Vagina (tissue), 2 donors: ENCODE results near the gene ADAM11. TPM values are rescaled to one million over a fixed set of nuclear protein-coding genes. Genes with fewer than 3 reads are reported as not detected.

Experiments
- DNase-seq, 2 donors: peaks; one replicate each; pipeline ENCODE4 v3.0.0-alpha.2; 2017; ENCODE audit errors: extremely low spot score in 2 of 2
- H3K27ac ChIP-seq: fragments of 200-600 bp; sonication (generic); one replicate; pipeline ENCODE4 v1.5.1; 2019
- H3K27me3 ChIP-seq: fragments of 200-600 bp; sonication (generic); one replicate; pipeline ENCODE4 v1.5.1; 2019
- H3K36me3 ChIP-seq, 2 donors: fragments of 200-600 bp; sonication (generic); one replicate each; pipeline ENCODE4 v1.5.1; 2017 to 2019
- H3K4me1 ChIP-seq: fragments of 200-600 bp; sonication (generic); one replicate; pipeline ENCODE4 v1.5.1; 2019
- H3K4me3 ChIP-seq, 2 donors: fragments of 200-600 bp; sonication (generic); 1 replicate in 1 of 2; 2 replicates in 1 of 2; pipeline ENCODE4 v1.5.1; 2016 to 2019
- H3K9me3 ChIP-seq: fragments of 200-600 bp; sonication (generic); one replicate; pipeline ENCODE4 v1.5.1; 2019
- POLR2A ChIP-seq, 2 donors: fragments of 450-650 bp; IDR thresholded peaks; one replicate each; pipeline ENCODE4 v1.6.1; 2017; ENCODE audit warnings: antibody characterized with exemption in 2 of 2, mild to moderate bottlenecking in 2 of 2, moderate library complexity in 2 of 2
- POLR2AphosphoS5 ChIP-seq, 2 donors: sonication (generic); formaldehyde crosslinking; IDR thresholded peaks; one replicate each; pipeline ENCODE4 v1.9.0; 2017; ENCODE audit warnings: antibody characterized with exemption in 2 of 2, mild to moderate bottlenecking in 2 of 2, low read depth in 1 of 2; ENCODE audit not compliant: insufficient read depth in 1 of 2
- intact Hi-C: fragments of 100-400 bp; cut with DNase I; formaldehyde crosslinking; loops from one replicate; pipeline ENCODE4 v1.15.1; 2023
- total RNA-seq: library from RNA; depleted of rRNA; stranded (reverse); fragments of >200 nt; gene quantifications from one replicate; pipeline ENCODE4 v1.2.3, GENCODE V29; 2016
- TF ChIP-seq, protein P1 (sequence below), 3 experiments: fragments of 450-650 bp in 2 of 3; fragments of 200-600 bp in 1 of 3; sonication (generic) in 1 of 3; IDR thresholded peaks; one replicate each; pipeline ENCODE4 v1.5.1; 2017 to 2019; ENCODE audit warnings: antibody characterized with exemption in 3 of 3, mild to moderate bottlenecking in 2 of 3, moderate library complexity in 2 of 3

Gene ADAM11
- total RNA-seq, 1 donor from 2014 or later: 3.7 TPM

DNA sequence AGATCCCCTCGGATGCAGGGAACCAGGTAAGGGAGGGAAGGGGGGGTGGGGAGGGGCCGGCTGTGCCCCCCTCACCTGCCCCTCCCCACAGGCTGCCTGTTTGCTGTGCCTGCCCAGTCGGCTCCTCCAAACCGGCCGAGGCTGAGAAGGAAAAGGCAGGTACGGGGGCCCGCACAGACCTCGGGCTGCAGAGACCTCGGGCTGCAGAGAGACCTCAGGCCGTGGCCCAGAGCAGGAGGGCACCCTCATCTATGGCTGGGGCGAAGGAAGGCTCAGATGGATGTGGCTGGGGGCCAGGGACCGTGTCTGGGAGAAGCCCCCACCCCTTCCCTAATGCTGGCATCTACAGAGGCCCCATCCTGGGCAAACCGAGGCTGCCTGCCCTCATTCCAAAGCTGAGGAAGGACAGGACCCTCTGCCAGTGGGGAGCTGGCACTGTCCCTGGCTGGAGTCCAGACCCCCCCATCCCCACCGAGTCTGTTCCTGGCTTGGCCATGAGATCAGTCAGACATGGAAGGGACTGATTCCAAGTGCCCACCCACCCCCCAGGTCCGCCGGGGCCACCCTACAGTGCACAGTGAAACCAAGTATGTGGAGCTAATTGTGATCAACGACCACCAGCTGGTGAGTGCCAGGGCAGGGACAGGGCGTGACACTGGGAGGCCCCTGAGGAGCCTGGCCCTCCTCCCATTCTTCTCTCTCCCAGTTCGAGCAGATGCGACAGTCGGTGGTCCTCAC lies 13.7 kb downstream of the ADAM11 start:
- intact Hi-C loops: no loop called here
- TF ChIP-seq POLR2A (IDR thresholded peaks at IDR 0.05) (no peak), POLR2AphosphoS5 (IDR thresholded peaks at IDR 0.05; ENCODE audit: insufficient read depth in 1 of 2, low read depth in 1 of 2) (no peak)
- TF ChIP-seq, protein P1, sequence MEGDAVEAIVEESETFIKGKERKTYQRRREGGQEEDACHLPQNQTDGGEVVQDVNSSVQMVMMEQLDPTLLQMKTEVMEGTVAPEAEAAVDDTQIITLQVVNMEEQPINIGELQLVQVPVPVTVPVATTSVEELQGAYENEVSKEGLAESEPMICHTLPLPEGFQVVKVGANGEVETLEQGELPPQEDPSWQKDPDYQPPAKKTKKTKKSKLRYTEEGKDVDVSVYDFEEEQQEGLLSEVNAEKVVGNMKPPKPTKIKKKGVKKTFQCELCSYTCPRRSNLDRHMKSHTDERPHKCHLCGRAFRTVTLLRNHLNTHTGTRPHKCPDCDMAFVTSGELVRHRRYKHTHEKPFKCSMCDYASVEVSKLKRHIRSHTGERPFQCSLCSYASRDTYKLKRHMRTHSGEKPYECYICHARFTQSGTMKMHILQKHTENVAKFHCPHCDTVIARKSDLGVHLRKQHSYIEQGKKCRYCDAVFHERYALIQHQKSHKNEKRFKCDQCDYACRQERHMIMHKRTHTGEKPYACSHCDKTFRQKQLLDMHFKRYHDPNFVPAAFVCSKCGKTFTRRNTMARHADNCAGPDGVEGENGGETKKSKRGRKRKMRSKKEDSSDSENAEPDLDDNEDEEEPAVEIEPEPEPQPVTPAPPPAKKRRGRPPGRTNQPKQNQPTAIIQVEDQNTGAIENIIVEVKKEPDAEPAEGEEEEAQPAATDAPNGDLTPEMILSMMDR (IDR thresholded peaks at IDR 0.05): no peak
- H3K4me3 ChIP-seq: no peak overlapping the region
- no peak for DNase-seq
- peaks cover 13% of the 10 kb centered on the region for H3K4me1 ChIP-seq
- no peaks in the 10 kb centered on the region for H3K9me3 ChIP-seq
- no peaks in the 10 kb centered on the region for H3K27me3 ChIP-seq
- H3K27ac ChIP-seq: no peak overlapping the region
- no peaks in the 10 kb centered on the region for H3K36me3 ChIP-seq

DNA sequence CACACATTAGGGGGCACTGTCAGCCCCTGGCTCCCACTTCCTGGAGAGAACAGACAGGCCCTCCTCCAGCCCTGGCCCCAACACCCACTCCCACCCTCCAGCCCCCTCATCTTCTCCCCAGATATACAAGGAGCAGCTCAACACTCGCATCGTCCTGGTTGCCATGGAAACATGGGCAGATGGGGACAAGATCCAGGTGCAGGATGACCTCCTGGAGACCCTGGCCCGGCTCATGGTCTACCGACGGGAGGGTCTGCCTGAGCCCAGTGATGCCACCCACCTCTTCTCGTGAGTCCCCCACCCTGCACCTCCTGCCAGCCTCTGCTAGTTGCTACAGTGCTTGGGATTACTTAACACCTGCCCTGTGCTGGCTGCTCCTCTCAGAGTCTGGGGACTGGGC lies 14.4 kb downstream of the ADAM11 start:
- no peaks in the 10 kb centered on the region for H3K36me3 ChIP-seq
- H3K4me3 ChIP-seq: no peak overlapping the region
- H3K27me3 ChIP-seq: no peaks in the 10 kb centered on the region
- H3K9me3 ChIP-seq: no peaks in the 10 kb centered on the region
- TF ChIP-seq, protein P1 (IDR thresholded peaks at IDR 0.05): no peak
- TF ChIP-seq POLR2A (IDR thresholded peaks at IDR 0.05): no peak
- TF ChIP-seq POLR2AphosphoS5 (IDR thresholded peaks at IDR 0.05; ENCODE audit: insufficient read depth in 1 of 2, low read depth in 1 of 2): no peak
- H3K27ac ChIP-seq: no peak overlapping the region
- peaks cover 13% of the 10 kb centered on the region for H3K4me1 ChIP-seq
- intact Hi-C loops: no loop called here
- DNase-seq: no peak

DNA sequence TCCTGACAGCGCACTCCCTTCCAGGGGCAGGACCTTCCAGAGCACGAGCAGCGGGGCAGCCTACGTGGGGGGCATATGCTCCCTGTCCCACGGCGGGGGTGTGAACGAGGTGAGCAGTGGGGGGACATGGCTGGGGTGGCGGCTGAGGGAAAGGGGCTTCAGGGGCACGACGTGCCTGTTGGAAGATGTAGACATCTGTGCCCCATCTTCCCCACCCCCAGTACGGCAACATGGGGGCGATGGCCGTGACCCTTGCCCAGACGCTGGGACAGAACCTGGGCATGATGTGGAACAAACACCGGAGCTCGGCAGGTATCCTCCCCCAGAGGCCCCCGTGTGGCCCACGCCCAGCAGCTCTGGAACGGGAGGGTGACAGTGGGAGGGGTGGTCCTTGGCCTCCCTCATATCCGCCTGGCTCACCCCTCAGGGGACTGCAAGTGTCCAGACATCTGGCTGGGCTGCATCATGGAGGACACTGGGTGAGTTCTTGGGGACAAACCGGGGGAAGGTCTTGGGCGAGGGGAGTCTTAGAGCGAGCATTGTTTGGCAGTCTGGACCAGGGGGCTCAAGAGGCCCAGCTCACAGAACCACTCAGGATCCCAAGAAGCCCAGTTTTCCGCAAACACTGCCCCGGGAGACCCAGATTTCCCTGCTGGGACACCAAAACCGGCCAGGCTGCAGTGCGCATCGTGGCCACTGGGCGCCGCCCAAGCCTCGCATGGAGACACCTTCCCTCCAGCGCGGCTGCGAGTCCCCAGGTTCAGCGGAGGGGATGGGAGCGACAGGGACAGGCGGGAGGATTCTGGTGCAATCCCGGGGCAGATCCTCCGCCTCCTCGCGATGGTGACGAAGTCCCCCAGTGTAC lies 15.7 kb downstream of the ADAM11 start:
- TF ChIP-seq POLR2AphosphoS5 (IDR thresholded peaks at IDR 0.05; ENCODE audit: insufficient read depth in 1 of 2, low read depth in 1 of 2) (no peak), POLR2A (IDR thresholded peaks at IDR 0.05) (no peak)
- TF ChIP-seq, protein P1 (IDR thresholded peaks at IDR 0.05): peak; percentile 87 to 96 (median 94)
- no peaks in the 10 kb centered on the region for H3K36me3 ChIP-seq
- no peak overlapping the region for H3K27ac ChIP-seq
- DNase-seq: no peak
- peaks cover 18% of the 10 kb centered on the region for H3K4me1 ChIP-seq
- intact Hi-C loops: loop anchor here (5.0 kb wide), 2 partner anchors 93 to 248 kb away; no protein-coding TSS in a partner anchor
- no peaks in the 10 kb centered on the region for H3K9me3 ChIP-seq
- H3K27me3 ChIP-seq: no peaks in the 10 kb centered on the region
- H3K4me3 ChIP-seq: peak overlapping the region; percentile 54 to 68

DNA sequence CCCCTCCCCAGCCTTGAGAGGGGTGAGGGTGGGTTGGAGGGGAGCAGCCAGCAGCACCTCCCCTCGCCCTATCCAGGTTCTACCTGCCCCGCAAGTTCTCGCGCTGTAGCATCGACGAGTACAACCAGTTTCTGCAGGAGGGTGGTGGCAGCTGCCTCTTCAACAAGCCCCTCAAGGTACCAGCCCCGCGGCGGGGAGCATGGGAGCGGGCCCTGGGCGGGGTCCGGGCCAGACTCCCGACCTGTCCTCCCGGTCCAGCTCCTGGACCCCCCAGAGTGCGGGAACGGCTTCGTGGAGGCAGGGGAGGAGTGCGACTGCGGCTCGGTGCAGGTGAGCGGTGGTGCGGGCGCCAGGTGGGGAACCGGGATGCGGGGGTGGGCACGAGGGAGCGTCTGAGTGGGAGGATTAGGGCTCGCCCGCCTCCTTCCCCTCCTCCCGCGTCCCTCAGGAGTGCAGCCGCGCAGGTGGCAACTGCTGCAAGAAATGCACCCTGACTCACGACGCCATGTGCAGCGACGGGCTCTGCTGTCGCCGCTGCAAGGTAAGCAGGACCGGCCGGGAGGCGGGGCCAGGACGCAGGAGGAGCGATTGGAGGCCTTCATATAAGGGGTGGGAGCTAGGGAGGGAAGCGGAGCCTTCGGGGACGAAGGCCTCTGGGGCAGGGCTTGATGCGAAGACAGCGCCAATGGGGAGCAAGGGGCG lies 16.5 kb downstream of the ADAM11 start:
- Histone ChIP-seq H3K27ac (no peak overlapping the region), H3K9me3 (no peaks in the 10 kb centered on the region), H3K36me3 (no peaks in the 10 kb centered on the region), H3K27me3 (no peaks in the 10 kb centered on the region), H3K4me1 (peaks cover 18% of the 10 kb centered on the region), H3K4me3 (peak overlapping the region; percentile 54 to 68)
- TF ChIP-seq POLR2AphosphoS5 (IDR thresholded peaks at IDR 0.05; ENCODE audit: insufficient read depth in 1 of 2, low read depth in 1 of 2): peak in 1 of 2 donors; percentile 40
- TF ChIP-seq, protein P1 (IDR thresholded peaks at IDR 0.05): peak in 1 of 3 experiments; percentile 7
- TF ChIP-seq POLR2A (IDR thresholded peaks at IDR 0.05): no peak
- intact Hi-C loops: loop anchor here (5.0 kb wide), 2 partner anchors 92 to 247 kb away; no protein-coding TSS in a partner anchor
- peak in 1 of 2 donors; percentile 94 for DNase-seq
